ENCODE data around the gene AJM1. TPM values are rescaled to one million over a fixed set of nuclear protein-coding genes. Genes with fewer than 3 reads are reported as not detected.
"Not testable (repeated sequence)": the region's sequence is repeated elsewhere in the genome, so short reads cannot be mapped to it uniquely, and the experiment has no call there.

The AJM1 gene
- total RNA-seq, 4 donors from 2014 or later = 2.0 to 3.9 (median 3.7) TPM

- H3K27ac ChIP-seq = no peak overlapping the region
- H3K36me3 ChIP-seq = peaks cover 7 to 54% (median 9%) of the 10 kb centered on the region in 3 donors
- TF ChIP-seq CTCF (IDR thresholded peaks at IDR 0.05) (no peak), POLR2A (IDR thresholded peaks at IDR 0.05) (no peak), EP300 (IDR thresholded peaks at IDR 0.05) (no peak)
- H3K4me3 ChIP-seq = no peak overlapping the region
- no peak for DNase-seq (ENCODE audit: low spot score in 2 of 2)
- WGBS, 2 donors = 88 to 93% methylated on average over 26 to 30 of the region's 31 CpGs
- H3K9me3 ChIP-seq = no peaks in the 10 kb centered on the region
- peaks cover 3 to 58% (median 22%) of the 10 kb centered on the region in 4 donors for H3K4me1 ChIP-seq
- H3K27me3 ChIP-seq = no peaks in the 10 kb centered on the region
Measured at GRCh38 chr9:136862849-136863622, 20.8 kb downstream of the AJM1 start.

- no peak overlapping the region for H3K27ac ChIP-seq
- no peak for DNase-seq (ENCODE audit: low spot score in 2 of 2)
- H3K36me3 ChIP-seq = peaks cover 7 to 55% (median 9%) of the 10 kb centered on the region in 3 donors
- WGBS, 2 donors = 89 to 94% methylated on average over 11 to 12 of the region's 12 CpGs
- TF ChIP-seq EP300 (IDR thresholded peaks at IDR 0.05) = no peak
- no peak for TF ChIP-seq POLR2A (IDR thresholded peaks at IDR 0.05)
- TF ChIP-seq CTCF (IDR thresholded peaks at IDR 0.05) = no peak
- H3K27me3 ChIP-seq = no peaks in the 10 kb centered on the region
- H3K9me3 ChIP-seq = no peaks in the 10 kb centered on the region
- no peak overlapping the region for H3K4me3 ChIP-seq
- H3K4me1 ChIP-seq = peaks cover 3 to 55% (median 21%) of the 10 kb centered on the region in 4 donors
Measured at GRCh38 chr9:136863623-136864273, 21.5 kb downstream of the AJM1 start.

GRCh38 chr9:136865041-136865767 is 22.9 kb downstream of the AJM1 start:
- TF ChIP-seq EP300 (IDR thresholded peaks at IDR 0.05) = no peak
- TF ChIP-seq CTCF (IDR thresholded peaks at IDR 0.05) = no peak
- TF ChIP-seq POLR2A (IDR thresholded peaks at IDR 0.05) = no peak
- Histone ChIP-seq H3K4me1 (peaks cover 3 to 42% (median 15%) of the 10 kb centered on the region in 4 donors), H3K36me3 (peaks cover 7 to 45% (median 9%) of the 10 kb centered on the region in 3 donors), H3K4me3 (peak overlapping the region; percentile 95 to 100 (median 99)), H3K27me3 (no peaks in the 10 kb centered on the region), H3K27ac (peak overlapping the region; percentile 77 to 96 (median 94)), H3K9me3 (no peaks in the 10 kb centered on the region)
- no peak for DNase-seq (ENCODE audit: low spot score in 2 of 2)
- WGBS, 2 donors = 59 to 60% methylated on average over 11 of the region's 11 CpGs

- H3K27ac ChIP-seq = peak overlapping the region; percentile 77 to 96 (median 94)
- peaks cover 7 to 40% (median 9%) of the 10 kb centered on the region in 3 donors for H3K36me3 ChIP-seq
Measured at GRCh38 chr9:136865768-136866103, 23.5 kb downstream of the AJM1 start.

GRCh38 chr9:136866898-136867421 is 24.7 kb downstream of the AJM1 start:
- H3K4me1 ChIP-seq = peaks cover 3 to 36% (median 15%) of the 10 kb centered on the region in 4 donors
- H3K4me3 ChIP-seq = peak overlapping the region; percentile 52 to 100 (median 98)
- H3K9me3 ChIP-seq; DNase-seq (ENCODE audit: low spot score in 2 of 2); H3K27me3 ChIP-seq: not testable (repeated sequence)
- WGBS, 2 donors = 86 to 90% methylated on average over 29 of the region's 29 CpGs
- peak overlapping the region in 3 of 4 donors; percentile 84 to 96 (median 95) for H3K27ac ChIP-seq
- H3K36me3 ChIP-seq = peaks cover 7 to 28% (median 9%) of the 10 kb centered on the region in 3 donors

More at GRCh38 chr9:136865768-136866103, 23.5 kb downstream of the AJM1 start:
- Histone ChIP-seq H3K9me3 (no peaks in the 10 kb centered on the region), H3K4me3 (peak overlapping the region; percentile 95 to 100 (median 99)), H3K27me3 (no peaks in the 10 kb centered on the region), H3K4me1 (peaks cover 3 to 42% (median 15%) of the 10 kb centered on the region in 4 donors)
- 0 to 2% methylated on average over 3 to 19 of the region's 20 CpGs for WGBS, 2 donors
- no peak for TF ChIP-seq CTCF (IDR thresholded peaks at IDR 0.05)
- no peak for TF ChIP-seq EP300 (IDR thresholded peaks at IDR 0.05)
- TF ChIP-seq POLR2A (IDR thresholded peaks at IDR 0.05) = no peak
- no peak for DNase-seq (ENCODE audit: low spot score in 2 of 2)
